Measurements from ENCODE around the gene PRRC2B.
"Not testable (repeated sequence)": the region's sequence is repeated elsewhere in the genome, so short reads cannot be mapped to it uniquely, and the experiment has no call there.

PRRC2B gene

GRCh38 chr9:131438190-131438589, 44.3 kb downstream of the PRRC2B start:
- DNase-seq, result no peak

DNA sequence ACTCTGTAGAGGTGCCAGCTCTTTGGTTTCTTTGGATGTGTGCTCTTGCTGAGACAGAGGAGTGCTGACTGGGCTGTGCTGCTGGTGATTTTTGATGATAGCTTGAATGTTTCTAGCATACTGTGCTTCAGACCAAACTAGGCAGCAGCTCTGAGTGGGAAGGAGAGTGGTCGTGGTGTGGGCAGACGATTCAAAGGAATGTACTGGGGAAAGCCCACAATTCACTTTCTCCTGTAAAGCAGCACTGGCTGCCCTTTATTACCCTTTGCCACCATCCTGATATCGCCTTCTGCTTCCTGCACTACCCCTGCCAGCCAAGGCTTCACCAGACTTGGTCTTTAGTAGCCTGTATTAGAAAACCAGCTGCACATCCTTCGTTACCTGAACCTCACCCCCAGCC, 45.3 kb downstream of the PRRC2B start:
- DNase-seq, result no peak

- no peak for DNase-seq
Measured at GRCh38 chr9:131441441-131441840, 47.6 kb downstream of the PRRC2B start.

GRCh38 chr9:131442351-131442750, 48.5 kb downstream of the PRRC2B start:
- DNase-seq, result no peak

DNA sequence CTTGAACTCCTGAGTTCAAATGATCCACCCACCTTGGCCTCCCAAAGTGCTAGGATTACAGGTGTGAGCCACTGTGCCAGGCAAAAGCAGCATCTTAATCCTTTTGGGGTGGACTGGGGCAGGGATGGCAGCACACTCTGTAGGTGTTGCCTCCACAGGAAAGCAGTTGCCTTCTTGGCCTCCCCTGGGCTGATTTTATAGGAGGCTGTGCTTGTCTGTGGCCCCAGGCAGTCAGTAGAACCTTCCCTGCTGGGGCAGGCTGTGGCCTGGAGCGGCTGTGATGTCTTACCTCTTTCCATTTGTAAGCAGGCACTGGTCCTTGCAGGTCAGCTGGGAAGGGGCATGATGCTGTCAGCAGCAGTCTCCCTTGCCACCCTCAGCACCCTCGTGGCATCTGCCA, 49.8 kb downstream of the PRRC2B start:
- no peak for DNase-seq

DNA sequence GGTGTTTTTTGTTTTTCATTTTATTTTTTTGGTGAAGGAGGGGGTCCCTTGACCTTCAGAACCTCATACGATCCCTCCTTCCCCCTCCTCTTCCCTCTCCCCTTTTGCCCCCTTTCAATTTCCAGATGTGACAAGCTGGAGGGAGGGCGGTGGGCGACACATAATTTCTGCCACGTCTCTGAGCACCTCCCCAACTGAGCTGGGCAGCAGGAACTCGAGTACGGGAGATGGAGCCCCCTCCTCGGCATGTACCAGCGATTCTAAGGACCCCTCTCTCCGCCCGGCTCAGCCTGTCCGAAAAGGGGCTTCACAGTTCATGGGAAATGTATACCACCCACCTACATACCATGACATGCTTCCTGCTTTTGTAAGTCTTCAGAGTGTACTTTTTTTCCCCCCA, 52.4 kb downstream of the PRRC2B start:
- DNase-seq, result no peak

DNA sequence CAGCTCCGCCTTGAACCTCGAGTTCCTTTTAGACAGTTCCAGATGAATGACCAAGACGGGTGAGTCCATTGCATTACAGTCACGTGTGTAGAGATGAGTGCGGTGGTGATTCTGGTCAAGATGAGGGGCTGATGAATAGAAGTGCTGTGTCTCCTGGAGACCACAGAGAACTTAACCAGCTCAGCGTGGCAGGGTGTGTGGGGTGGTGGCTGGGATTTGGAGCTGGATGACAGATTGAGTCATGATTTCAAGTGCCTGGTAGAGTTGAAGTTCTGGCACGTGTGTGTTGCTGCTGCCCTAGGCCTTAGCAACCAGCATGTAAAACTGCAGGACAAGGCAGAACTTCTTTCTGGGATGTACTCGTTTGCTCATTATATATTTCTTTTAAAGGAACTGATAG, 53.3 kb downstream of the PRRC2B start:
- DNase-seq, result no peak

DNA sequence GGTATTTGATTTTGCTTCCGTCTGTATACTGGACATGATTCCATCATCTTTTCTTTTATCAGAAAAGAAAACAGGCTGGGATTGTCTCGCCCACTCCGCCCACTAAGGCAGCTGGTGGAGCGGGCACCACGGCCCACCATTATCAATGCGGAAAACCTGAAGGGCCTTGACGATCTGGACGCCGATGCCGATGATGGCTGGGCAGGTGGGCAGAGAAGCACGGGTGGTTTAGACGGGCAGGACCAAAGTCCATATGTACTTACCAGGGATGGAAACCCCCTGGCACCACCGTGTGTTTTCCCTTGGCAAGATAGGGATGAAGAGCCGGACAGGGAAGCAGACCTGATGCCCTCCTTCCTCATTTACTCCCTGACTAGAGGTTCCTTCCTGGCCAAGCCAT, 53.7 kb downstream of the PRRC2B start:
- no peak for DNase-seq

GRCh38 chr9:131448818-131449217, 54.9 kb downstream of the PRRC2B start:
- no peak for DNase-seq

- no peak for DNase-seq
Measured at GRCh38 chr9:131449276-131449675, 55.4 kb downstream of the PRRC2B start.

DNA sequence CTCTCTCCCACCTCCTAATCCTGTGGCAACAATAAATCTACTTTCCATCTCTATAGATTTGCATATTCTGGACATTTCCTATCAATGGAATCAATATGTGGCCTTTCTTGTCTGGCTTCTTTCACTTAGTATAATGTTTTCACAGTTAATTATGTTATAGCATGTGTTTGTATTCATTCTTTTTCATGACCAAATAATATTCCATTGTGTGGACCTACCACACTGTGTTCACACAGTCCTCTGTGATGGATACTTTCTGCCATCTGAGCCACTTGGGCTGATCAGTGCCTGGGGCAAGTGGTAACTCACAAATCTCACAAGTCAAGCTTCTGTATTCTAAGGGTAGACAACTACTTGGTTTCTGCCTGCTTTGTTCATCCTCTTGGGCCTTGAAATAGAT, 60.1 kb downstream of the PRRC2B start:
- no peak for DNase-seq

DNA sequence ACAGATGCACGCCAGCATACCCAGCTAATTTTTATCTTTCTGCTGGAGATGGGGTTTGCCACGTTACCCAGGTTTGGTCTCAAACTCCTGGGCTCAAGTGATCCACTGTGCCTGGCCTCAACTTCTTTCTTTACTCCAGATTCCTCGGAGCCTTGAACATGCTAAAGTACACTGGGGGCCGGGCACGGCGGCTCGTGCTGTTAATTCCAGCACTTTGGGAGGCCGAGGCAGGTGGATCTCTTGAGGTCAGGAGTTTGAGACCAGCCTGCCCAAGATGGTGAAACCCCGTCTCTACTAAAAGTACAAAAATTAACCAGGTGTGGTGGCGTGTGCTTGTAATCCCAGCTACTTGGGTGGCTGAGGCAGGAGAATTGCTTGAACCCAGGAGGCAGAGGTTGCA, 61.8 kb downstream of the PRRC2B start:
- DNase-seq, result not testable (repeated sequence)

DNA sequence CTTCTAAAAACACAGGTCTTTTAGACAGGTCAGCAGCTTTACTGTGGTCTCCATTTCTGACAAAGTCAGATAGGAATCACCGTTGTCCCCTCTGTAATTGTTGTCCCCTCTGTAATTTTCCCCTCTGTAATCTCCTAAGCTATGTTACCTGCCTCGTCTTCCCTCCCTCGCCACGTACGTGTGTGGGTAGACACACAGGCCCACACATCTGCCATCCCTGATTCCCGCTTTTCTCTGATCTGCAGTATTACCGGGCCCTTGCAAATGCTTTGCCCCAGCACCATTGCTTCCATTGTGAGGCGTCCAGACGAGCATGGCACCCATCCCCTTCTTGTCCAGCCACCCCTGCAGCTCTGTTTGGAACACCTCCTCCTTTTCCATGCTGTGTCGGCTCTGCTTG, 63.9 kb downstream of the PRRC2B start:
- no peak for DNase-seq

DNA sequence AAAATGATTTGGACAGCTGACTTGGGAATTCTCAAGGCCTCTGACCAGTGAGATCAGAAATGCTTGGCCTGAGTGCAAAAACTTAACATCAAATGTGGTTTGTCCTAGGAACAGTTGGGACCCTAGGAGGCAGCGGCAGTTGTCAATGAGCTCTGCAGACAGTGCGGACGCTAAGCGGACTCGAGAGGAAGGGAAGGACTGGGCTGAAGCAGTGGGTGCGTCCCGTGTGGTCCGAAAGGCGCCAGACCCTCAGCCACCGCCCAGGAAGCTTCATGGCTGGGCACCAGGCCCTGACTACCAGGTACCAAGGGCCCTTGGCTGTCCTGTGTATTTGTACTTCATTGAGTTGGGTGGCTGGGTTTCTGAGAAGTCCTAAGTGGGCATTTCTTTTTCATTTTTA, 65.2 kb downstream of the PRRC2B start:
- DNase-seq, result no peak

DNA sequence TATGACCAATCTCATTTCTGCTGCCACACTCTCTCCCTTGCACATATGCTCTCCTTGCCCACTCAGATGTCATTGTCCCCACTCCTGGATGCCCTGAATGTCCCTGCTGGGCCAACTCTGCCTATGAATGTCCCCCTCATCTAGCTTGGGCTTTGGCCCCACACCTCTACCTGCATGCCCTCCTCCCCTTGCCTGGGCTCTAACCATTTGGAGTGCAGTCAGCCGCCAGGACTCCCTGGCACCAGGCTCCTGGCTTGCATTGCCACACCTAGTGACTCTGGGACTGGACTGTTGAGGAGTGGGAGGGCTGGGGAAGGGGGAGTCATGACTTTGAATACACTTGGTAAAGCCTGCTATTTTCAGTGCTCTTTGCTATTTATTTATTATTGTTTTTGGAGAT, 67.3 kb downstream of the PRRC2B start:
- no peak for DNase-seq

- DNase-seq, result no peak
Measured at GRCh38 chr9:131464354-131465000, 70.6 kb downstream of the PRRC2B start.

DNA sequence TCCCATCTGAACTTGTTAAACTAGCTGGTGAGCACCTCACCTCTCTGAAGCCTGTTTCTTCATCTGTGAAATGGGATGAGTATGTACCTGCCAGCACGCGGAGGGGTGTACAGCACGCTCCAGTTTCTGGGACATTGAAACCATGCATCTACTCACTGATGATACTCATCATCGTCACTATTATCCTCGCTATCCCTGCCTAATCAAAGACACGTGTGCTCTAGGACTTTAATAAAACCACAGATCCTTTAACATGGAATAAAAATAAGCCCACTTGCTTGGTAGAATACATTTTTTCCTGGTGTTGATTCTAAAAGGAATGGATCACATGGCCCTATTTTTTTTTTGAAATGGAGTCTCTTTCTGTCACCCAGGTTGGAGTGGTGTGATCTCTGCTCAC, 71.5 kb downstream of the PRRC2B start:
- DNase-seq, result no peak

DNA sequence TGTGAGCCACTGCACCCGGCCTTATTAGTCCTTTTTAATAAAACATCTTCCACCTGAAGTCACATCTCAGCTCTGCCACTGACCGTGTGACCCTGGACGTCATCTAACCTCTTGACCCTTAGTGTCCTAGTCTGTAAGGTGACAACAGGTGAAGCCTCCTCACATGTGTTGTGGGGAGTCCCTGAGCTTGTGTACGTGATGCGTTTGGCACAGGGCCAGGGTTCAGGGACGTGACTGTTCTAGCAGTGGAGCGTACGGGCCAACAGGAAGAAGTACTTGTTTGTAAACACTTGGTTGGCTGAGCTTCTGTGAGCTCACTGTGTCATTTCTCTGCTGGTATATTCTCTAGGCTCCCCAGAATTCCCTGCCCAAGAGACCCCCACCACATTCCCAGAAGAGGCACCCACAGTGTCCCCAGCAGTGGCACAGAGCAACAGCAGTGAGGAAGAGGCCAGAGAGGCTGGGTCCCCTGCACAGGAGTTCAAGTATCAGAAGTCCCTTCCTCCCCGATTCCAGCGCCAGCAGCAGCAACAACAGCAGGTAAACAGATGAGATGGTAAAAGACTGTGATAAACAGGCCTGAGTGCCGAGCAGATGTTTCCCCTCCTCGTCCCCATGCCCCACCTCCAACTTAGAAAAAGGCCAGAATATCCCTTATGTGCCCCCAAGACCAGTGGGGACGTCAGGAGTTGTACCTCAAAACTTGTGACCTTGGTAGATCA, 73.5 kb downstream of the PRRC2B start:
- no peak for DNase-seq

GRCh38 chr9:131468031-131468430, 74.1 kb downstream of the PRRC2B start:
- DNase-seq, result no peak

DNA sequence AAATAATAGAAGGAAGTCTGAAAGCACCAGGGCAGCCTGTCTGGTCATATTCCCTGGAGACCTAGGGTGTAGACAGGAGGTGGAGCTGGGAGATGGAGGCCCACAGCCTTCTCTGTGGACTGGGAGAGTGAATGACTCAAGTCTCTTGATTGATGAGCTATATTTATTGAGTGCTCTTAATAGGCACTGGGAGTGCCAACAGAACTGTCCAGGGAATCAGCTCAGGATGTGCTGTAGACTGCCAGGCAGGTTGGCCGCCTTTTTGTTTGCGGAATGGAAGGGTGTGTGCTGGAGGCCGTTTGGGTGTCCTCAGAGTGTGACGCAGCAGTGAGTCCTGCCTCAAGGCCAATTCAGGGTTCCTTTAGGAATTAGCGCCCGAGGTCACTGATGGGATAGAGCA, 75.5 kb downstream of the PRRC2B start:
- no peak for DNase-seq

DNA sequence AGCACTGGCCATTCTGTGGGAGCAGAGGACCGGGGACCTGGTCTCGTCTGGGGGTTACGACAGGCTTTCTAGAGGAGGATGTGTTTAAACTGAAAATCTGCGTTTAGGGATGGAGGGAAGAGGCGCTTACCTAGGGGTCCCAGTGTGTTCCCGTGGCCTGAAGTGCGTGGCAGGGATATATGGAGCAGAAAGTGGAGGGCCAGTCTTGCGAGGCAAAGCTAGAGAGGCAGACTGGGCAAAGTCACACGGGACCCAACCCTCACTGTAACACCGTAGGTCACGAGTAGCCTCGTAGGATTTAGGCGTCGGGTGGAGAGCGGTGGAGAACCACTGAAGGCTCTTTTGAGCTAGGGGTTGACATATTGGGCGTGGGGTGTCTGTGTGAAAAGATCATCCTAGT, 76.1 kb downstream of the PRRC2B start:
- no peak for DNase-seq

GRCh38 chr9:131470581-131470991, 76.7 kb downstream of the PRRC2B start:
- no peak for DNase-seq

GRCh38 chr9:131472085-131472484, 78.2 kb downstream of the PRRC2B start:
- DNase-seq, result not testable (repeated sequence)

- no peak for DNase-seq
Measured at GRCh38 chr9:131473198-131473885, 79.5 kb downstream of the PRRC2B start.
